ENCODE measurements around the gene MYH9. TPM values are rescaled to one million over a fixed set of nuclear protein-coding genes. Genes with fewer than 3 reads are reported as not detected.
A peak's percentile ranks its signal among the peaks of the same experiment; 100 is the strongest.

MYH9 gene
- polyA plus RNA-seq, 1 of the 3 experiments (the other 2 are of a cell fraction), result 303 TPM

DNA sequence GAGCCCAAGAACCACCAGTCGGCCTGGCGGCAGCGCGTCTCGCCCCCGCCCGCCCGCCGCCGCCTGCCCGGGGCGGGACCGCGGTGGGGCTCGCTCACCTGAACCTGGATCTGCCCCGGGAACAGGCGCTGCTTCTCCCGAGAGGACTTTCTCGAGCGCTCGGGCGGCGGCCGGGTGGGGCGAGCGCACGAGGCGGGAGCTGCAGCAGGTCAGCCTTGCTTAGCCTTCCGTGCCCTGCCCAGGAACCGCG, 133 bp downstream of the MYH9 start:
- Histone ChIP-seq H4K20me1 (ENCODE audit: insufficient read depth) (peaks cover 44% of the 10 kb centered on the region), H3K27me3 (ENCODE audit: insufficient read depth) (no peaks in the 10 kb centered on the region), H3K27ac (ENCODE audit: low read depth in 2 of 2, low read length in 1 of 2) (peak overlapping the region; percentile 73 to 79; a peak in 3 of 4 replicates), H3F3A (replicated peaks; ENCODE audit: insufficient read depth) (peaks cover 23% of the 10 kb centered on the region), H3K4me3 (ENCODE audit: low read depth in 2 of 2, low read length in 1 of 2) (peak overlapping the region; percentile 76 to 91), H3K9me3 (no peaks in the 10 kb centered on the region), H3K4me2 (no peak overlapping the region; the same call in 1 of the 2 replicates), H3K9me2 (no peaks in the 10 kb centered on the region), H2AFZ (ENCODE audit: low read depth) (no peak overlapping the region), H3K4me1 (ENCODE audit: control insufficient read depth in 1 of 2, insufficient read depth in 2 of 2, low read depth in 1 of 2, low read length in 1 of 2) (peaks cover 7 to 25% of the 10 kb centered on the region in 2 experiments), H3K9ac (peak overlapping the region; percentile 90), H3K36me3 (replicated peaks in 1 of 2; ENCODE audit: control insufficient read depth in 1 of 2, insufficient read depth in 2 of 2, low read length in 1 of 2) (peaks cover 0 to 19% of the 10 kb centered on the region in 2 experiments), H3K79me2 (ENCODE audit: insufficient read depth) (peaks cover 73% of the 10 kb centered on the region)
- TF ChIP-seq FOXM1 (IDR thresholded peaks at IDR 0.05; ENCODE audit: low read depth) (no peak), FOSL2 (IDR thresholded peaks at IDR 0.05; ENCODE audit: borderline replicate concordance, low read depth) (no peak), MEF2A (IDR thresholded peaks at IDR 0.05; ENCODE audit: borderline replicate concordance, low read depth) (no peak), EZH2phosphoT487 (IDR thresholded peaks at IDR 0.05; ENCODE audit: borderline replicate concordance, low read depth) (no peak), RXRA (IDR thresholded peaks at IDR 0.05; ENCODE audit: borderline replicate concordance, low read depth) (no peak), EP300 (IDR thresholded peaks at IDR 0.05; ENCODE audit: borderline replicate concordance in 1 of 2, low read depth in 1 of 2, low read length in 1 of 2) (no peak; a peak in 1 of 4 replicates), TCF12 (IDR thresholded peaks at IDR 0.05) (no peak), CHD2 (IDR thresholded peaks at IDR 0.05; ENCODE audit: low read length, partially characterized antibody) (no peak), NFIC (IDR thresholded peaks at IDR 0.05; ENCODE audit: borderline replicate concordance) (0 out of 2 replicates have a peak, but pooled peaks have one; percentile 17), FOXJ3 (CRISPR knock-in tag; IDR thresholded peaks at IDR 0.05) (no peak), REST (IDR thresholded peaks at IDR 0.05; ENCODE audit: low read depth, low read length) (no peak), SMC3 (IDR thresholded peaks at IDR 0.05; ENCODE audit: low read depth, low read length) (no peak), MAX (IDR thresholded peaks at IDR 0.05; ENCODE audit: low read depth) (peak; percentile 52; the same call in 1 of the 2 replicates), YY1 (IDR thresholded peaks at IDR 0.05; ENCODE audit: low read depth) (no peak), SIN3A (IDR thresholded peaks at IDR 0.05; ENCODE audit: borderline replicate concordance, low read depth, low read length) (0 out of 2 replicates have a peak, but pooled peaks have one; percentile 50), TEAD4 (IDR thresholded peaks at IDR 0.05; ENCODE audit: borderline replicate concordance, insufficient read depth) (no peak), POLR2AphosphoS5 (IDR thresholded peaks at IDR 0.05; ENCODE audit: low read depth, low read length) (peak; percentile 98), ELF1 (IDR thresholded peaks at IDR 0.05) (no peak), RFX5 (IDR thresholded peaks at IDR 0.05; ENCODE audit: low read length) (no peak), JUND (IDR thresholded peaks at IDR 0.05) (no peak), MXI1 (IDR thresholded peaks at IDR 0.05; ENCODE audit: low read depth, low read length) (no peak; the same call in 1 of the 2 replicates)
- TF ChIP-seq, protein P1, sequence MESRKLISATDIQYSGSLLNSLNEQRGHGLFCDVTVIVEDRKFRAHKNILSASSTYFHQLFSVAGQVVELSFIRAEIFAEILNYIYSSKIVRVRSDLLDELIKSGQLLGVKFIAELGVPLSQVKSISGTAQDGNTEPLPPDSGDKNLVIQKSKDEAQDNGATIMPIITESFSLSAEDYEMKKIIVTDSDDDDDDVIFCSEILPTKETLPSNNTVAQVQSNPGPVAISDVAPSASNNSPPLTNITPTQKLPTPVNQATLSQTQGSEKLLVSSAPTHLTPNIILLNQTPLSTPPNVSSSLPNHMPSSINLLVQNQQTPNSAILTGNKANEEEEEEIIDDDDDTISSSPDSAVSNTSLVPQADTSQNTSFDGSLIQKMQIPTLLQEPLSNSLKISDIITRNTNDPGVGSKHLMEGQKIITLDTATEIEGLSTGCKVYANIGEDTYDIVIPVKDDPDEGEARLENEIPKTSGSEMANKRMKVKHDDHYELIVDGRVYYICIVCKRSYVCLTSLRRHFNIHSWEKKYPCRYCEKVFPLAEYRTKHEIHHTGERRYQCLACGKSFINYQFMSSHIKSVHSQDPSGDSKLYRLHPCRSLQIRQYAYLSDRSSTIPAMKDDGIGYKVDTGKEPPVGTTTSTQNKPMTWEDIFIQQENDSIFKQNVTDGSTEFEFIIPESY (IDR thresholded peaks at IDR 0.05; ENCODE audit: borderline replicate concordance, low read depth), result no peak
- TF ChIP-seq, protein P2, sequence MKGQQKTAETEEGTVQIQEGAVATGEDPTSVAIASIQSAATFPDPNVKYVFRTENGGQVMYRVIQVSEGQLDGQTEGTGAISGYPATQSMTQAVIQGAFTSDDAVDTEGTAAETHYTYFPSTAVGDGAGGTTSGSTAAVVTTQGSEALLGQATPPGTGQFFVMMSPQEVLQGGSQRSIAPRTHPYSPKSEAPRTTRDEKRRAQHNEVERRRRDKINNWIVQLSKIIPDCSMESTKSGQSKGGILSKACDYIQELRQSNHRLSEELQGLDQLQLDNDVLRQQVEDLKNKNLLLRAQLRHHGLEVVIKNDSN (IDR thresholded peaks at IDR 0.05; ENCODE audit: borderline replicate concordance, low read depth), result no peak
- TF ChIP-seq, protein P3, sequence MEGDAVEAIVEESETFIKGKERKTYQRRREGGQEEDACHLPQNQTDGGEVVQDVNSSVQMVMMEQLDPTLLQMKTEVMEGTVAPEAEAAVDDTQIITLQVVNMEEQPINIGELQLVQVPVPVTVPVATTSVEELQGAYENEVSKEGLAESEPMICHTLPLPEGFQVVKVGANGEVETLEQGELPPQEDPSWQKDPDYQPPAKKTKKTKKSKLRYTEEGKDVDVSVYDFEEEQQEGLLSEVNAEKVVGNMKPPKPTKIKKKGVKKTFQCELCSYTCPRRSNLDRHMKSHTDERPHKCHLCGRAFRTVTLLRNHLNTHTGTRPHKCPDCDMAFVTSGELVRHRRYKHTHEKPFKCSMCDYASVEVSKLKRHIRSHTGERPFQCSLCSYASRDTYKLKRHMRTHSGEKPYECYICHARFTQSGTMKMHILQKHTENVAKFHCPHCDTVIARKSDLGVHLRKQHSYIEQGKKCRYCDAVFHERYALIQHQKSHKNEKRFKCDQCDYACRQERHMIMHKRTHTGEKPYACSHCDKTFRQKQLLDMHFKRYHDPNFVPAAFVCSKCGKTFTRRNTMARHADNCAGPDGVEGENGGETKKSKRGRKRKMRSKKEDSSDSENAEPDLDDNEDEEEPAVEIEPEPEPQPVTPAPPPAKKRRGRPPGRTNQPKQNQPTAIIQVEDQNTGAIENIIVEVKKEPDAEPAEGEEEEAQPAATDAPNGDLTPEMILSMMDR (IDR thresholded peaks at IDR 0.05), result no peak
- ChIA-PET CTCF (interaction anchor here (1.3 to 1.4 kb wide), 3 partner anchors 53 to 101 kb away, joined by 3 read pairs; no protein-coding TSS in a partner anchor), POLR2A (interaction anchor here (0.6 to 1.6 kb wide), 4 partner anchors 16 to 66 kb away, joined by 3 to 7 read pairs (median 4); no protein-coding TSS in a partner anchor)
- no peak for DNase-seq
- 0% methylated on average over 4 of the region's 31 CpGs for WGBS (ENCODE audit: low lambda C conversion rate)

Measured in SK-N-SH (cell line).